Kidney (tissue), 14 donors: ENCODE measurements around the gene CHFR. TPM values are rescaled to one million over a fixed set of nuclear protein-coding genes. Genes with fewer than 3 reads are reported as not detected.
A peak's percentile ranks its signal among the peaks of the same experiment; 100 is the strongest.
"Not testable (repeated sequence)": the region's sequence is repeated elsewhere in the genome, so short reads cannot be mapped to it uniquely, and the experiment has no call there.

ENCODE experiments used
- DNase-seq, 5 donors: peaks; one replicate each; pipeline ENCODE4 v3.0.0-alpha.2; 2013 to 2020
- FAIRE-seq: peaks from 2 replicates; lab custom pipeline; 2012; peaks lifted over from hg19 to GRCh38; lab: Jason Lieb, UNC
- H3K27ac ChIP-seq, 2 donors: one replicate each; pipeline ENCODE4 v1.7.0; 2013; ENCODE audit warnings: low read depth in 2 of 2, low read length in 2 of 2, inconsistent platforms in 1 of 2
- H3K27me3 ChIP-seq: one replicate; pipeline ENCODE4 v1.7.1; 2013; ENCODE audit warnings: low read length, inconsistent platforms; ENCODE audit not compliant: control insufficient read depth, insufficient read depth
- H3K36me3 ChIP-seq, 3 donors: one replicate each; pipeline versions ENCODE4 v1.7.0 to v1.7.1; 2013; ENCODE audit warnings: low read length in 3 of 3, control low read depth in 1 of 3, inconsistent platforms in 1 of 3; ENCODE audit not compliant: insufficient read depth in 3 of 3, control insufficient read depth in 2 of 3
- H3K4me1 ChIP-seq, 3 donors: one replicate each; pipeline versions ENCODE4 v1.7.0 to v1.7.1; 2013; ENCODE audit warnings: low read length in 3 of 3, inconsistent platforms in 1 of 3, low read depth in 1 of 3; ENCODE audit not compliant: control insufficient read depth in 2 of 3, insufficient read depth in 2 of 3
- H3K4me3 ChIP-seq, 3 donors: one replicate each; pipeline versions ENCODE4 v1.7.0 to v1.8.1; 2013; ENCODE audit warnings: low read length in 3 of 3, control low read depth in 1 of 3, inconsistent platforms in 1 of 3
- H3K9ac ChIP-seq, 3 donors: one replicate each; pipeline versions ENCODE4 v1.7.0 to v1.7.1; 2013; ENCODE audit warnings: low read length in 3 of 3, control low read depth in 1 of 3, inconsistent platforms in 1 of 3
- H3K9me3 ChIP-seq, 3 donors: one replicate each; pipeline versions ENCODE4 v1.7.0 to v1.7.1; 2013; ENCODE audit warnings: low read length in 3 of 3, control low read depth in 1 of 3, inconsistent platforms in 1 of 3; ENCODE audit not compliant: control insufficient read depth in 2 of 3, insufficient read depth in 1 of 3
- CTCF ChIP-seq: IDR thresholded peaks from 3 replicates; pipeline ENCODE4 v1.5.1; 2012; ENCODE audit warnings: mild to moderate bottlenecking, moderate library complexity, borderline replicate concordance; ENCODE audit not compliant: insufficient read depth; ENCODE audit errors: extremely low read depth
- intact Hi-C: fragments of 100-400 bp; cut with DNase I; formaldehyde crosslinking; loops from one replicate; pipeline ENCODE4 v1.11.1; 2022
- polyA plus RNA-seq: library from polyadenylated mRNA; stranded (reverse); fragments of 350-450 nt; fragmentation: Illumina TruSeq; extraction: RNeasy Lipid Tissue Mini Kit (QIAGEN cat#74804); gene quantifications from one replicate; pipeline ENCODE4 v1.2.3, GENCODE V29; 2014; ENCODE audit warnings: low read depth, low replicate concordance; ENCODE audit not compliant: insufficient read depth
- total RNA-seq: library from RNA; stranded (reverse); fragmentation: NEBNext Ultra II Directional; extraction: Animal tissue kit (Norgen Biotek cat#: 25700); gene quantifications from one replicate; pipeline ENCODE4 v1.2.1, GENCODE V29; 2021
- donor health status: control.
- donor health status: control.
- donor health status: control.
- donor health status: control.
- donor health status: control.
- donor health status: DM: yes; HTN: yes; CAD: no.
- donor health status: Normal renal cell carcinoma (clear cell type).

The CHFR gene
- total and polyA plus RNA-seq, 2 donors from 2014 or later: 8.3 to 37.3 TPM

- intact Hi-C loops: no loop called here
Measured at GRCh38 chr12:132888852-132889251, 1.4 kb upstream of the CHFR start.

GRCh38 chr12:132886529-132887477 is 602 bp downstream of the CHFR start:
- peaks cover 0 to 2% (median 0%) of the 10 kb centered on the region in 3 donors for H3K4me1 ChIP-seq
- no peaks in the 10 kb centered on the region for H3K9me3 ChIP-seq
- no peak overlapping the region for H3K27ac ChIP-seq
- H3K36me3 ChIP-seq: no peaks in the 10 kb centered on the region
- peak overlapping the region; percentile 70 to 77 (median 72) for H3K4me3 ChIP-seq
- peak overlapping the region in 2 of 3 donors; percentile 12 to 63 for H3K9ac ChIP-seq
- intact Hi-C loops: no loop called here
- H3K27me3 ChIP-seq: no peaks in the 10 kb centered on the region
- DNase-seq: peak in 1 of 5 donors; percentile 12
- FAIRE-seq: no peak
- TF ChIP-seq CTCF: no peak

More at GRCh38 chr12:132888852-132889251, 1.4 kb upstream of the CHFR start:
- Histone ChIP-seq H3K4me1 (peaks cover 0 to 2% (median 0%) of the 10 kb centered on the region in 3 donors), H3K36me3 (no peaks in the 10 kb centered on the region), H3K9ac (no peak overlapping the region), H3K9me3 (no peaks in the 10 kb centered on the region), H3K27ac (no peak overlapping the region), H3K4me3 (peak overlapping the region in 1 of 3 donors; percentile 98), H3K27me3 (no peaks in the 10 kb centered on the region)
- FAIRE-seq: no peak
- DNase-seq: peak in 1 of 5 donors; percentile 39
- TF ChIP-seq CTCF: no peak

- Histone ChIP-seq H3K4me3 (no peak overlapping the region), H3K9ac (no peak overlapping the region), H3K9me3 (no peaks in the 10 kb centered on the region), H3K36me3 (peaks cover 0 to 6% (median 5%) of the 10 kb centered on the region in 3 donors), H3K27ac (no peak overlapping the region), H3K27me3 (no peaks in the 10 kb centered on the region), H3K4me1 (no peaks in the 10 kb centered on the region)
- no peak for TF ChIP-seq CTCF
- peak in 3 of 5 donors; percentile 18 to 86 (median 48) for DNase-seq
- FAIRE-seq: no peak
- intact Hi-C loops: no loop called here
Measured at GRCh38 chr12:132881818-132882217, 5.6 kb downstream of the CHFR start.

- H3K9me3 ChIP-seq, H3K27me3 ChIP-seq, H3K4me1 ChIP-seq, H3K4me3 ChIP-seq, H3K9ac ChIP-seq, FAIRE-seq, intact Hi-C loops, H3K27ac ChIP-seq: not testable (repeated sequence)
- peaks cover 0 to 23% (median 19%) of the 10 kb centered on the region in 3 donors for H3K36me3 ChIP-seq
- DNase-seq: peak in 1 of 5 donors; percentile 64
Measured at GRCh38 chr12:132874620-132875019, 12.8 kb downstream of the CHFR start.
